SW 1271 (cell line): ENCODE data around the gene CA5A.
A peak's percentile ranks its signal among the peaks of the same experiment; 100 is the strongest.
"Not testable (repeated sequence)": the region's sequence is repeated elsewhere in the genome, so short reads cannot be mapped to it uniquely, and the experiment has no call there.

Experiments used
- DNase-seq, 2 experiments: peaks; one replicate each; lab custom pipeline; 2025; lab: John Stamatoyannopoulos, UW

Gene CA5A

GRCh38 chr16:87922250-87922871 is 14.0 kb downstream of the CA5A start:
- no peak for DNase-seq

DNA sequence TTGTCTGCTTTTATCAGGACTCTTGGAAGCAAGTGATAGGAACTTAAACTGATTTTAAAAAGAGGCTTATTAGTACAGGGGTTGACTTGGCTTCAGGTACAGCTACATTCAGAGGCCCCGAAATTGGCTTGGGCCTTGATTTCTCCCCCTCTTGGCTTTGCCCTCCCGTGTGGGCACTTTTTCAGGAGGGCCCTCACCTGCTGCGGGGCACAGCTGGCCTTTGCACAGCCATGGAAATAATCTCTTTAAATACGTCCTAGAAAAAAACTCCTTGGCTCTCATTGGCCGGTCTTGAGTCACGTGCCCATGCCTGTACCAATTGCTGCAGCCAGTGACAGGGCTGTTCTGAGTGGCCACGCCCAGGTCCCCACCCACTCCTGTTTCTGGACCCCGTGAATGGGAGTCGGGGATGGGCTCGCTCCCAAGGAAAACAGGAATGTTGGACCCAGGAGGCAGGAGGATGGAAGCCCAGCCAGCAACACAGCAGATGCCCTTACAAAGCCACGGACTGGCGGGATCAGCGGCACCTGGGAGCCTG is 15.0 kb downstream of the CA5A start:
- DNase-seq: no peak

DNA sequence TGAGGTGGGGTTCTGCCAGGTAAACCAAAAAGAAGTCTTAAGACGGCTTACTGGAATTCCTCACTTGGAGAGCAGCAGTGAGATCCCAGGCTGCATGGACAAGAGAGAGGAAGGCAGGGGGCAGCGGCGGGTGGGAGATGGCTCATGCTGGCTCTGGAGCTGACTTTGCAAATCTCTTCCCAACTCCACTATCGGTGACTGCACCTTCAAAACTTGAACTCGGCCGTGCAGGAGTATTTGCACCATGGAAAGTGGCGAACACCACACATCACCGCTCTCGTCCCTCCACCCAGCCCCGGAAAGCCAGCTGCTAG is 16.7 kb downstream of the CA5A start:
- DNase-seq: no peak

DNA sequence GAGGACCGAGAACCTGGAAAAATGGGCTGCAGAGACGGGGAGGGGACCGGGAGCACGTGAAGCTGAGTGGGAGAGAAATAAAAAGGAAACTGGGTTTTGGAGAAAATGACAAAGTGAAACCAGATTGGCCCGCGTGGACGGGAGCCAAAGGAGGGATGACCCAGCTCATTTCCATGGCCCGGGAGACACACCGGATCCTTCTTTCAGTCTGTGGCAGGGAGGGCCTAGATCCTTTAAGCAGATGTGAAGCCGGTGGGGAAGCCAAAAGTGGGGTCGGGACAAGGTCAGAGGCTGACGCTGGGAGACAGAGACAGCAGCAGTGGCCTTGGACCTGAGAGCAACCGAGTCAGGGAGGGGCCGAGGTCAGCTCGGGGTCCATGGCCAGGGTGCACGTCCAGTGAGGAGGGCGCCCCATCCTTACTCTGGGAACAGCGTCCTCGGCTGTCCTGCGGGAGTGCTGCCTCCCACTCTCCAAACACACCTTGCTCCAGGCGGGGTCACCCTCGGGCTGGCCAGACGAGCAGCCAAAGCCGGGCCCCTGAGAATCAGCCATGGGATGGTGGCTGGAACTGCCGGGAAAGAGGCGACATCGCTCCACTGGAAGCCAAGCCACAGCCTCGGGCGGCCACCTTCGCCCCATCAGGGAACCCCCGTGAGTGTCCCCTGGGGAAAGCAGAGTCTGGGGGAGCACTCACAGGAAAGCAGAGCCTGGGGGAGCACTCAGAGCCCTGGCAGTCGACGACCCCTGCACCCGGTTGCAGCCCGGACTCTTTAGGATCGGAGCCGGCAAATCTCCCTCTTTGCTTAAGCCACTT is 17.3 kb downstream of the CA5A start:
- no peak for DNase-seq

GRCh38 chr16:87918338-87918737 is 18.0 kb downstream of the CA5A start:
- DNase-seq: no peak

- no peak for DNase-seq
Measured at GRCh38 chr16:87917503-87917902, 18.8 kb downstream of the CA5A start.

- no peak for DNase-seq
Measured at GRCh38 chr16:87914812-87915211, 21.5 kb downstream of the CA5A start.

DNA sequence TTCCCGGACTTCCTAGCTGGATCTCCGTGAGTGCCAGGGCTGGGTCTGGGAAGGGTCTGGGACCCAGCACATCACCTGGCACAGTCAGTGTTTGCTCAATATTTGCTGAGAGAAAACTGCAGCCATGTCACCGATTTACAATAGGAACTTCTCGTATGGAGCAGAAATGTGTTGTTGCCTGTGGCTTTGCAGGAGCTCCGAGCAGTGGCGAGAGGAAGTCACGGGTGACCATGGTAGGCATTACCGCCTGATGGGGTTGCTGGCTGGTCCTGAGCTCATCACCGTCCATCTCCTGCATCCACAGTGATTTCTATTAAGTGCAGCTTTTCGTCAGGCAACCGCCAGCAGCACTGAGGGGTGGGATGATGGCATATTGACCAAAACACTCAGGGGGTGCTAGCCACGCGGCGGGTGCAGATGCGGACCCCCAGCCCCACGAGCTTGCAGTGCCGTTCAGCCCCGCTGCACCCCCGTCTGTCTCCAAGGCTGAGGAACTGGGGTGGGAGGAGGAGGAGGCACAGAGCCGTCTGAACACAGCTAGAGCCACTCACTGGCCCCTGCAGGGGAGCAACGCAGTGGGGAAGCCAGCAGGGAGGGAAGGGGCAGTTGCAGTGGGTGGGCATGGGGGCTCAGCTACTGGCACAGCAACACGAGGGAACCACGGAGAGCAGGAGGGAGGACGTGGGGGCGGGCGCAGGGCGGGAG is 22.2 kb downstream of the CA5A start:
- not testable (repeated sequence) for DNase-seq

GRCh38 chr16:87912691-87913090 is 23.6 kb downstream of the CA5A start:
- not testable (repeated sequence) for DNase-seq

GRCh38 chr16:87911106-87911763 is 25.1 kb downstream of the CA5A start:
- DNase-seq: not testable (repeated sequence)

- DNase-seq: peak in 1 of 2 experiments; percentile 35
Measured at GRCh38 chr16:87909203-87909935, 27.0 kb downstream of the CA5A start.

- not testable (repeated sequence) for DNase-seq
Measured at GRCh38 chr16:87908101-87908500, 28.2 kb downstream of the CA5A start.

GRCh38 chr16:87905521-87905920 is 30.8 kb downstream of the CA5A start:
- not testable (repeated sequence) for DNase-seq

DNA sequence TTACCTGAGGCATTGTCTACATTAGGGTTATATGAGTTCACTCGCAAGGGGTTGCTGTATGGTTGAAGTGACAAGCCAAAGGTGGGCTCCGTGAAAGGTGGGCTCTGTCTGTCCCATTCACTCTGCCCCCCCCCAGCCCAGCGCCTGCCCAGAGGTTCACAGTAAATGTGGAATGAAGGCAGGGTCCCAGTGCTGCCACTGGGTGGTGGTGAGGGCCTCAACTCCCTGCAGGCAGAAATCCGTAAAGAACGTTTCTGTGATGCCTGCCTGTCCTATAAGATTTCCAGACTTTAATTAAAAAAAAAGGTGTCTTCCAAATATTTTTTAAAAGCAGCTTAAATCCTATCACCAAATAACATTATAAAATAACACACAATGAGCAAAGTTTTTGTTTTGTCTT is 31.4 kb downstream of the CA5A start:
- not testable (repeated sequence) for DNase-seq

DNA sequence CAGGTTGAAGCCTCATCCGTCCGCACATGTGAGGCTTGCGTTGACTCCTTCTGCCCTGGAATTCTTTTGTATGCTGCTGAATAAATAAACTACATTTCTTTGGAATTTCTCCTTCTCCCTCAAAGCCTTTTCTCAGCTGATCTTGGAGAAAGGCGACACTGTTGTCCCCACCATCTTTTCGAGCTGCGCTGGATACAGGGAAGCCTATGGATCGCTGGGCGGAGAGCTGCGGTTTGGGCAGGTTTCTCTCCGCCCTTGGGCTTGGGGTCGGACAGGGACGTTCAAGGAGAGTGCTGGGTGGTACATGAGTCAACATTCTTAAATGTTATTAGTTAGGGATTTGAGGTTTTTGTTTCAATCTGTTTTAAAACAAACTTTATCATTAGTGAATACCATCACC is 35.8 kb downstream of the CA5A start:
- DNase-seq: not testable (repeated sequence)

- DNase-seq: no peak
Measured at GRCh38 chr16:87897521-87898505, 38.5 kb downstream of the CA5A start.

DNA sequence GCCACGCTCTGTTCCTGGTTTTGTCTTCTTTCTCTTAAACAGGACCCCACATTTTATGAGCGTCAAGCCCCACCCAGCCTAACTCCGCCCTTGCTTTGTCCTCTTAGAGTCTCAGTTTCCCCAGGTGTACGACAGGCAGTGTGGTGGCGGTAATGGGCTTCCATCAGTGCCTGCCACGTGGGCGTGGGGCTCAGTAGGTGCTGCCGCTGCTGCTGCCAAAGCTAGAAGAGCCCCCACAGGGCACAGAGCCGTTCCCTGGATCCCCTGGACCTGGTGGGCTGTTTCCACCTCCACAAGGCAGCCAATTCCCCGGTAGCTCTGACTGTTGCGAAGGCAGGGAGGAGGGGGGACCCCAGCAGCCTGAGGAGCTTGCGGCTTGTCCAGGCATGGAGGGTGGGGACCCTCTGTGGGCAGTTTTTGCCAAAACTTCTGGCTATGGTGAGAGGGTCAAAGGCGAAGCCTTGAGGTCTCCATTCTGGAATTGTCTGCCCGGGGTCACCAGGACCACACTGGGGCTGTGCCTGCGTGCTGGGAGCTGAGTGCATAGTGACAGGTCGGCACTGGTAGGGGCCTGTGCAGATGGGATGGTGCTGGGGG is 39.3 kb downstream of the CA5A start:
- not testable (repeated sequence) for DNase-seq

DNA sequence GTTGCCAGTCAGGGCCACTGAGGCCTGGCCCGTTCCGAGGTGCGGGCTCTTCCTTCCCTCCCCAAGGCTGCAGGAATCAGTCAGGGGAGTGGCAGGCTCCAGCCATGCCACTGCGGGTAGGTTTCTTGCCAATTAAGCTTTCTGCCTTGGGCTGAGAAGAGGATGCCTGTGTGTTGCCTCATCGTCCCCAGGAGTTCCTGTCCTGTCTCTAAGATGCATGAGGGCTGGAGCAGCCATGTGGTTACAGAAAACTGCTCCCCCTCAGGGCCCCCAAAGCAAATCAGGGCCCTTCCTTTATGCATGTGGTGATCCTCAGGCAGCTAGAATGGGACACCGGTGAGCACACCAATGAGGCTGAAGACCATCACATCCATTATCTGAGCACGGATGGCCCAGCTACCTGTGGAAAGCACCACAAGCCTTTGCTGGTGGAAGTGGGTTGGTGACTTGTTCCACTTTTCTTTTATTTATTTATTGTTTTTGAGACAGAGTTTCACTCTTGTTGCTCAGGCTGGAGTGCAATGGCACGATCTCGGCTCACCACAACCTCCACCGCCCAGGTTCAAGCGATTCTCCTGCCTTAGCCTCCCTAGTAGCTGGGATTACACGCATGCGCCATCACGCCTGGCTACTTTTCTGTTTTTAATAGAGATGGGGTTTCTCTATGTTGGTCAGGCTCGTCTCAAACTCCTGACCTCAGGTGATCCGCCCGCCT is 40.0 kb downstream of the CA5A start:
- not testable (repeated sequence) for DNase-seq

DNA sequence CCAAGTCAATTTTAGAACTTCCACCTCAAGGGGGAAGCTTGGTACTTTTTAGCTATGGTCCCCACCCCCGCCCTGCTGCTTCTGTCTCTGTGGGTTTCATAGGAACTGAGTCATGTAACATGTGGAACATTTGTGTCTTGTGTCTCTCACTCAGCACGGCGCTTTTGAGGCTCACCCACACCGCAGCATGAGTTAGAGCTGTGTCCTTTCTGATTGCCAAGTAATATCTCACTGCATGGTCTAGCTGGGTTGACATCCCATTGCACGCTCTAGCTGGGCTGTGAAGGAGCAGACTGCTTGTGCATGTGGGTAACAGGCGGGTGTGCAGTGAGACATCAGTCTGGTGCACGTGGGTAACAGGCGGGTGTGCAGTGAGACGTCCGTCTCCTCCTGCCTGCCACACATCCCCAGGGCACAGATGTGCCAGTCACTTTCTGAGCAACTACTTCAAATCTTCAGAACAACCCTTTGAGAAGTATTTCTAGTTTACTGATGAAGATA is 40.6 kb downstream of the CA5A start:
- DNase-seq: no peak
